ENCODE measurements around the gene POLR3F.

DNA sequence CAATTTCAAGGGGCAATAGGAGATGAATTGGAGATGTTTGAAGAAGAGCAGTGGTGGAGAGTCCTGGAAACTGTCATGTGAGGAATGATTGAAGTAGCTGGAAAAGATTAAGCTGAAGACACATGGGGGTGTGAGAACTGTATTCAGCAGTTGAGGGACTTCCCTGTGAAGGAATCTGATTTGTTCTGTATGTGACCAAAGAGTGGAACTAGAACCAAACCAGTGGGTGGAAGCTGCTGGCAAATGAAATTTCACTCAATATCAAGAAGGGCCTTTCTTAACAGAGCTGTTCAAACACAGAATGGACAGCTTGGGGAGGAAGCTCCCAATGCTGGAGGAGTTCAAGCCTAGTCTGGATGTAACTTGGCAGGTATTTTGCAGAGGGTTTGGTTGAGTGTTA is 61.9 kb downstream of the POLR3F start:
- TF ChIP-seq POLR2AphosphoS5 (IDR thresholded peaks at IDR 0.05) = no peak
- TF ChIP-seq, protein P1, sequence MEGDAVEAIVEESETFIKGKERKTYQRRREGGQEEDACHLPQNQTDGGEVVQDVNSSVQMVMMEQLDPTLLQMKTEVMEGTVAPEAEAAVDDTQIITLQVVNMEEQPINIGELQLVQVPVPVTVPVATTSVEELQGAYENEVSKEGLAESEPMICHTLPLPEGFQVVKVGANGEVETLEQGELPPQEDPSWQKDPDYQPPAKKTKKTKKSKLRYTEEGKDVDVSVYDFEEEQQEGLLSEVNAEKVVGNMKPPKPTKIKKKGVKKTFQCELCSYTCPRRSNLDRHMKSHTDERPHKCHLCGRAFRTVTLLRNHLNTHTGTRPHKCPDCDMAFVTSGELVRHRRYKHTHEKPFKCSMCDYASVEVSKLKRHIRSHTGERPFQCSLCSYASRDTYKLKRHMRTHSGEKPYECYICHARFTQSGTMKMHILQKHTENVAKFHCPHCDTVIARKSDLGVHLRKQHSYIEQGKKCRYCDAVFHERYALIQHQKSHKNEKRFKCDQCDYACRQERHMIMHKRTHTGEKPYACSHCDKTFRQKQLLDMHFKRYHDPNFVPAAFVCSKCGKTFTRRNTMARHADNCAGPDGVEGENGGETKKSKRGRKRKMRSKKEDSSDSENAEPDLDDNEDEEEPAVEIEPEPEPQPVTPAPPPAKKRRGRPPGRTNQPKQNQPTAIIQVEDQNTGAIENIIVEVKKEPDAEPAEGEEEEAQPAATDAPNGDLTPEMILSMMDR (IDR thresholded peaks at IDR 0.05 in 8 of 11, conservative IDR thresholded peaks at IDR 0.05 in 3 of 11) = no peak

Measured in spleen (tissue), 7 donors.